ENCODE results near the gene PDE11A.
A peak's percentile ranks its signal among the peaks of the same experiment; 100 is the strongest.

DNA sequence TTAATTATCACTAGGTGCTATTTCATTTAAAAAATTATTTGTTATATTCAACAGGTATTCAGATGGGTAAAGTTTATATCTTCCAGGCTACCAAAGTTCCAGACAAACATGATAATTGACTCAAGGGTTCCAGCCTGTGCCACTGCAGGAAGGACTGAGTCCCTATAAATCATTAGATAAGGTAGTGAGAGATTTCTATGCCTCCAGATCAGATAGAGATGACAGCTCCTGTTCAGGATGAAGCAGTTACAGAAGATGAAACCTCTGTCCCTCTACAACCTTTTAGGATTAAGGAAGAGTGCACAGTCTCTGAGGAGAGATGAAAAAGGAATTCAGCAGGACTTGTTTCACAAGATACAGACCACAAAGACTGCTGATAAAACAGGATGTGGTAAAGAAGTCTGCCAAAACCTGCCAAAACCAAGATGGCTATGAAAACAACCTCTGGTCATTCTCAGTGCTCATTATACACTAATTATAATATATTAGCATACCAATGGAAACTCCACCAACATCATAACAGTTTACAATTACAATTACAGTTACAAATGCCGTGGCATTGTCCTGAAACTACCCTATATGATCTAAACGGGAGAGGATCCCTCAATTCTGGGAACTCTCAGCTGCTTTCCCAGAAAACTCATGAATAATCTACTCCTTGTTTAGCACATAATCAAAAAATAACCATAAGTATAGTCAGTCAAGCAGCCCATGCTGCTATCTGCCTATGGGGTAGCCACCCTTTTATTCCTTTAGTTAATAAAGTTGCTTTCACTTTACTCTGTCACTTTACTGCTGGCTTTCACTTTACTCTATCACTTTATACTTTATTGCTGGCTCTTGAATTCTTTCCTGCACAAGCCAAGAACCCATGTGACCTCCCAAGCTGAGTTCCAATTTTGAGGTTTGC is 288.5 kb downstream of the PDE11A start:
- TF ChIP-seq EP300 (IDR thresholded peaks at IDR 0.05): peak in 1 of 2 donors; percentile 54
- TF ChIP-seq, protein P1, sequence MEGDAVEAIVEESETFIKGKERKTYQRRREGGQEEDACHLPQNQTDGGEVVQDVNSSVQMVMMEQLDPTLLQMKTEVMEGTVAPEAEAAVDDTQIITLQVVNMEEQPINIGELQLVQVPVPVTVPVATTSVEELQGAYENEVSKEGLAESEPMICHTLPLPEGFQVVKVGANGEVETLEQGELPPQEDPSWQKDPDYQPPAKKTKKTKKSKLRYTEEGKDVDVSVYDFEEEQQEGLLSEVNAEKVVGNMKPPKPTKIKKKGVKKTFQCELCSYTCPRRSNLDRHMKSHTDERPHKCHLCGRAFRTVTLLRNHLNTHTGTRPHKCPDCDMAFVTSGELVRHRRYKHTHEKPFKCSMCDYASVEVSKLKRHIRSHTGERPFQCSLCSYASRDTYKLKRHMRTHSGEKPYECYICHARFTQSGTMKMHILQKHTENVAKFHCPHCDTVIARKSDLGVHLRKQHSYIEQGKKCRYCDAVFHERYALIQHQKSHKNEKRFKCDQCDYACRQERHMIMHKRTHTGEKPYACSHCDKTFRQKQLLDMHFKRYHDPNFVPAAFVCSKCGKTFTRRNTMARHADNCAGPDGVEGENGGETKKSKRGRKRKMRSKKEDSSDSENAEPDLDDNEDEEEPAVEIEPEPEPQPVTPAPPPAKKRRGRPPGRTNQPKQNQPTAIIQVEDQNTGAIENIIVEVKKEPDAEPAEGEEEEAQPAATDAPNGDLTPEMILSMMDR (IDR thresholded peaks at IDR 0.05): no peak

All from tibial nerve (tissue), 4 donors.